K562 (cell line): Measurements from ENCODE around the gene MYO1A.

Source experiments
- U2AF2 ChIP-seq: fragments of 200-400 bp; formaldehyde crosslinking; optimal IDR thresholded peaks from 2 replicates; pipeline ENCODE3; 2017; ENCODE audit warnings: low read depth, mild to moderate bottlenecking, low read length
- TF ChIP-seq, protein P1 (sequence below), 3 experiments: IDR thresholded peaks in 2 of 3; conservative IDR thresholded peaks in 1 of 3; 2 replicates each; pipeline ENCODE4 v1.5.1; 2011 to 2012; ENCODE audit warnings: low read length in 3 of 3, mild to moderate bottlenecking in 3 of 3, control low read depth in 2 of 3, improper control_type of control experiment in 1 of 3, inconsistent platforms in 1 of 3, low read depth in 1 of 3, mixed read lengths in 1 of 3, moderate library complexity in 1 of 3; ENCODE audit not compliant: insufficient read depth in 2 of 3
- TF ChIP-seq, protein P2 (sequence below): sonication (generic); formaldehyde crosslinking; IDR thresholded peaks from 2 replicates; pipeline ENCODE4 v1.8.1; 2022; ENCODE audit warnings: missing genetic modification reagents

DNA sequence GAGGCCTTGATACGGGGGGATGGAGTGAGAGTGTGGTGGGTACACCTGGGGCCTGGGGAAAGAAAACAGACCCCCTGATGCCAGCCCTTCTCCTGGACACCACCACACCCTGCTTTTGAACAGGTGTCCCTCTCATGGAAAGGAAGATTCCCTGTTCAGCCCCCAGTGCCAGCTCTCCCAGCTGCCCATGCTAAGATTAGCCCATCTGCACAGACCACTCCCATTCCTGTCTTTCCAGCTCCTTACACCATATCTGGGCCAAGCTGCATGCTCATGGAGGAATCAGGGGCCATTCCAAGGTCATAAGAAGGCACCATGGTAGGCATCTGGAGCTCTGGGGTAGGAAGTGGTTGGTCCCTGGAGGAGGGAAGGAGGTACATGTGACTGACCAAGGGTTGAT, 48.6 kb upstream of the MYO1A start:
- TF ChIP-seq U2AF2 = no peak
- TF ChIP-seq, protein P1, sequence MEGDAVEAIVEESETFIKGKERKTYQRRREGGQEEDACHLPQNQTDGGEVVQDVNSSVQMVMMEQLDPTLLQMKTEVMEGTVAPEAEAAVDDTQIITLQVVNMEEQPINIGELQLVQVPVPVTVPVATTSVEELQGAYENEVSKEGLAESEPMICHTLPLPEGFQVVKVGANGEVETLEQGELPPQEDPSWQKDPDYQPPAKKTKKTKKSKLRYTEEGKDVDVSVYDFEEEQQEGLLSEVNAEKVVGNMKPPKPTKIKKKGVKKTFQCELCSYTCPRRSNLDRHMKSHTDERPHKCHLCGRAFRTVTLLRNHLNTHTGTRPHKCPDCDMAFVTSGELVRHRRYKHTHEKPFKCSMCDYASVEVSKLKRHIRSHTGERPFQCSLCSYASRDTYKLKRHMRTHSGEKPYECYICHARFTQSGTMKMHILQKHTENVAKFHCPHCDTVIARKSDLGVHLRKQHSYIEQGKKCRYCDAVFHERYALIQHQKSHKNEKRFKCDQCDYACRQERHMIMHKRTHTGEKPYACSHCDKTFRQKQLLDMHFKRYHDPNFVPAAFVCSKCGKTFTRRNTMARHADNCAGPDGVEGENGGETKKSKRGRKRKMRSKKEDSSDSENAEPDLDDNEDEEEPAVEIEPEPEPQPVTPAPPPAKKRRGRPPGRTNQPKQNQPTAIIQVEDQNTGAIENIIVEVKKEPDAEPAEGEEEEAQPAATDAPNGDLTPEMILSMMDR (IDR thresholded peaks at IDR 0.05 in 2 of 3, conservative IDR thresholded peaks at IDR 0.05 in 1 of 3; ENCODE audit: insufficient read depth in 2 of 3, low read depth in 1 of 3, low read length in 3 of 3) = no peak
- TF ChIP-seq, protein P2, sequence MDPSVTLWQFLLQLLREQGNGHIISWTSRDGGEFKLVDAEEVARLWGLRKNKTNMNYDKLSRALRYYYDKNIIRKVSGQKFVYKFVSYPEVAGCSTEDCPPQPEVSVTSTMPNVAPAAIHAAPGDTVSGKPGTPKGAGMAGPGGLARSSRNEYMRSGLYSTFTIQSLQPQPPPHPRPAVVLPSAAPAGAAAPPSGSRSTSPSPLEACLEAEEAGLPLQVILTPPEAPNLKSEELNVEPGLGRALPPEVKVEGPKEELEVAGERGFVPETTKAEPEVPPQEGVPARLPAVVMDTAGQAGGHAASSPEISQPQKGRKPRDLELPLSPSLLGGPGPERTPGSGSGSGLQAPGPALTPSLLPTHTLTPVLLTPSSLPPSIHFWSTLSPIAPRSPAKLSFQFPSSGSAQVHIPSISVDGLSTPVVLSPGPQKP (CRISPR knock-in tag) = no peak
